B cell (primary cell): Measurements from ENCODE around the gene ZNF141. TPM values are rescaled to one million over a fixed set of nuclear protein-coding genes. Genes with fewer than 3 reads are reported as not detected.

Source experiments
- ATAC-seq: fragments of 200-7000 bp; cut with Tn5 transposase; one replicate; pipeline ENCODE4 v1.10.0; 2021; ENCODE audit warnings: low read depth, mild to moderate bottlenecking, moderate number of reproducible peaks, moderate library complexity
- CTCF ChIA-PET: fragments of 350-600 bp; sonication (Branson Sonifier 250); formaldehyde crosslinking; loops from one replicate; lab custom pipeline; 2021; ENCODE audit warnings: antibody characterized with exemption, inconsistent platforms; lab: Charles Lee
- POLR2A ChIA-PET: fragments of 350-600 bp; sonication (Branson Sonifier 250); formaldehyde crosslinking; loops from one replicate; lab custom pipeline; 2021; ENCODE audit warnings: antibody characterized with exemption; lab: Charles Lee
- DNase-seq: peaks from one replicate; pipeline ENCODE4 v3.0.0; 2013
- H2AFZ ChIP-seq: 2 replicates; pipeline ENCODE4 v1.6.1; 2012; ENCODE audit warnings: mild to moderate bottlenecking, low read depth, low read length; ENCODE audit not compliant: insufficient read depth, poor library complexity, severe bottlenecking
- H3K27ac ChIP-seq, 2 donors: 1 replicate in 1 of 2; 2 replicates in 1 of 2; pipeline ENCODE4 v1.5.1; 2012 to 2013; ENCODE audit warnings: low read length in 2 of 2, mild to moderate bottlenecking in 2 of 2, moderate library complexity in 1 of 2
- H3K27me3 ChIP-seq, 4 experiments: fragments of 200-600 bp in 1 of 4; sonication (generic) in 1 of 4; replicated peaks in 1 of 4; 1 replicate in 2 of 4; 2 replicates in 2 of 4; pipeline versions ENCODE4 v1.6.1 to v1.7.0; 2013 to 2016; ENCODE audit warnings: low read length in 3 of 4, mild to moderate bottlenecking in 2 of 4, mixed read lengths in 1 of 4, moderate library complexity in 1 of 4; ENCODE audit not compliant: insufficient read depth in 4 of 4, control insufficient read depth in 3 of 4; ENCODE audit errors: control extremely low read depth in 1 of 4
- H3K36me3 ChIP-seq, 2 experiments: replicated peaks in 1 of 2; 1 replicate in 1 of 2; 2 replicates in 1 of 2; pipeline versions ENCODE4 v1.6.1 to v1.7.1; 2013; ENCODE audit warnings: low read length in 1 of 2; ENCODE audit not compliant: insufficient read depth in 2 of 2, control insufficient read depth in 1 of 2; ENCODE audit errors: control extremely low read depth in 1 of 2, extremely low read depth in 1 of 2
- H3K4me1 ChIP-seq, 2 donors: fragments of 200-600 bp in 1 of 2; sonication (generic) in 1 of 2; 1 replicate in 1 of 2; 2 replicates in 1 of 2; pipeline versions ENCODE4 v1.5.1 to v1.6.1; 2013 to 2017; ENCODE audit warnings: low read length in 2 of 2; ENCODE audit not compliant: control insufficient read depth in 2 of 2, insufficient read depth in 2 of 2
- H3K4me2 ChIP-seq: replicated peaks from 2 replicates; pipeline ENCODE3; 2012; ENCODE audit warnings: mild to moderate bottlenecking, low read depth, low read length; ENCODE audit not compliant: poor library complexity, severe bottlenecking
- H3K4me3 ChIP-seq, 5 experiments: fragments of 200-600 bp in 1 of 5; sonication (generic) in 1 of 5; 1 replicate in 3 of 5; 2 replicates in 2 of 5; pipeline versions ENCODE4 v1.5.1 to v1.7.0; 2011 to 2016; ENCODE audit warnings: low read length in 4 of 5, mild to moderate bottlenecking in 4 of 5, low read depth in 2 of 5, control low read depth in 1 of 5, moderate library complexity in 1 of 5; ENCODE audit not compliant: insufficient read depth in 1 of 5; ENCODE audit errors: control extremely low read depth in 1 of 5, extremely low read depth in 1 of 5
- H3K79me2 ChIP-seq: fragments of 200-600 bp; sonication (generic); one replicate; pipeline ENCODE4 v1.6.0; 2016; ENCODE audit warnings: low read length; ENCODE audit not compliant: control insufficient read depth, insufficient read depth
- H3K9ac ChIP-seq: fragments of 200-600 bp; sonication (generic); 2 replicates; pipeline ENCODE4 v1.6.1; 2017; ENCODE audit warnings: mild to moderate bottlenecking, low read length, moderate library complexity
- H3K9me3 ChIP-seq, 3 donors: one replicate each; pipeline versions ENCODE4 v1.6.1 to v1.7.1; 2013; ENCODE audit warnings: low read length in 2 of 3; ENCODE audit not compliant: control insufficient read depth in 2 of 3, insufficient read depth in 1 of 3; ENCODE audit errors: control extremely low read depth in 1 of 3
- H4K20me1 ChIP-seq: 2 replicates; pipeline ENCODE4 v1.6.0; 2012; ENCODE audit warnings: mild to moderate bottlenecking, low read length; ENCODE audit not compliant: insufficient read depth, control insufficient read depth, poor library complexity, severe bottlenecking
- H3K27ac Mint-ChIP-seq: one replicate; pipeline ENCODE4 v1.8.0; 2021; ENCODE audit warnings: mixed read lengths
- H3K27me3 Mint-ChIP-seq: one replicate; pipeline ENCODE4 v1.8.0; 2021; ENCODE audit warnings: mixed read lengths
- H3K4me1 Mint-ChIP-seq: one replicate; pipeline ENCODE4 v1.8.0; 2021; ENCODE audit warnings: mixed read lengths
- H3K4me3 Mint-ChIP-seq: one replicate; pipeline ENCODE4 v1.8.0; 2021; ENCODE audit warnings: mixed read lengths
- H3K9me3 Mint-ChIP-seq: one replicate; pipeline ENCODE4 v1.8.0; 2022; ENCODE audit warnings: mixed read lengths; ENCODE audit not compliant: insufficient read depth
- EZH2 ChIP-seq: IDR thresholded peaks from 2 replicates; pipeline ENCODE4 v1.6.1; 2012; ENCODE audit warnings: borderline replicate concordance, low read depth, mild to moderate bottlenecking, moderate library complexity, low read length; ENCODE audit not compliant: insufficient read depth, poor library complexity, severe bottlenecking
- WGBS: methylation state at CpG from one replicate; pipeline ENCODE4 v1.1.5; 2013; ENCODE audit warnings: missing lambda C conversion rate; ENCODE audit not compliant: insufficient coverage; 5-methylcytosine and 5-hydroxymethylcytosine counted together
- intact Hi-C: fragments of 100-400 bp; cut with micrococcal nuclease; formaldehyde crosslinking; loops from one replicate; pipeline ENCODE4 v1.10.0; 2022
- polyA plus RNA-seq: library from polyadenylated mRNA; depleted of rRNA; stranded (reverse); fragments of >200 nt; gene quantifications from 2 replicates; pipeline ENCODE4 v1.2.3, GENCODE V29; 2012
- total RNA-seq, 2 donors: library from RNA; stranded (reverse); fragments of 120-200 nt in 1 of 2; gene quantifications; 1 replicate in 1 of 2; 2 replicates in 1 of 2; pipeline versions ENCODE4 v1.2.3 to v1.2.4, GENCODE V29; 2013 to 2022
- TF ChIP-seq, protein P1 (sequence below): fragments of 200-600 bp; IDR thresholded peaks from one replicate; pipeline ENCODE4 v1.8.0; 2022; ENCODE audit warnings: antibody characterized with exemption, mild to moderate bottlenecking

ZNF141 gene
- total and polyA plus RNA-seq, 2 donors (not counting 1 experiment from before 2014, with no cell fraction given) = 8.0 to 68.1 TPM

DNA sequence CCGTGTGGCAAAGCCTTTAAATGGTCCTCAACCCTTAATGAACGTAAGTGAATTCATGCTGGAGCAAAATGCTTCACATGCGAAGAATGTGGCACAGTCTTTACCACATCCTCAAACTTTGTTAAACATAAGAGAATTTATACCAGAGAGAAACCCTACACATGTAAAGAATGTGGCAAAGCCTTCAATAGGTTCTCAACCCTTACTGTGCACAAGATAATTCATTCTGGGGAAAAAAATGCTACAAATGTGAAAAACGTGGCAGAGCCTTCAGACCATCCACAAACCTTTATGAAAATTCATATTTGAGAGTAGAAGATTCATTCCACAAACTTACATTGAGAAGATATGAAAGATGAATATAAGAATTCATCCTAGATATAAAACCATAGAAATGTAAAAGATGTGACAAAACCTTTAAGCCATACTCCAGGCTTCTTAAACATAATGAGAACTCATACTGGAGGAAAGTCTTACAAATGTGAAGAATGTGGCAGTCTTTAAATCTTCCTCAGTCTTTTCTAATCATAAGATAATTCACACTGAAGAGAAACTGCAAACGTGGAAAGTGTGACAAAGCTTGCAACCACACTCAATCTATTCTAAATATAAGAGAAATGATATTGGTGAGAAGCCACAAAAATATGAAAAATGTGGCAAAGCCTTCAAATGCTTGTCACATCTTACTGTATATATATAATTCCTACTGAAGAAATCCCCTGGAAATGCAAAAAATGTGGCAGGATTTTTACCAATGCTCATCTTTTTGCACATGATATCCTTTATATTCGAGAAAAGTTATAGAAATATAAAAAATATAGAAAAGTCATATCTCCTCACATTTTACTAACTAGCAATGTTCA, 36.9 kb downstream of the ZNF141 start:
- Histone ChIP-seq H2AFZ (no peak overlapping the region), H3K9me3 (peaks cover 38 to 80% (median 45%) of the 10 kb centered on the region in 3 donors), H3K9ac (no peak overlapping the region), H3K4me1 (no peaks in the 10 kb centered on the region), H3K27ac (no peak overlapping the region), H3K4me2 (no peak overlapping the region), H4K20me1 (no peaks in the 10 kb centered on the region), H3K36me3 (peaks cover 12 to 22% of the 10 kb centered on the region in 2 experiments), H3K4me3 (peak overlapping the region in 1 of 5 experiments; percentile 5), H3K27me3 (no peaks in the 10 kb centered on the region), H3K79me2 (peaks cover 11% of the 10 kb centered on the region)
- no peaks in the 10 kb centered on the region for H3K4me1 Mint-ChIP-seq
- ChIA-PET POLR2A (no interaction called here), CTCF (no interaction called here)
- DNase-seq (no peak), ATAC-seq (no peak)
- no peak overlapping the region for H3K4me3 Mint-ChIP-seq
- H3K27me3 Mint-ChIP-seq = no peaks in the 10 kb centered on the region
- peaks cover 20% of the 10 kb centered on the region for H3K9me3 Mint-ChIP-seq
- intact Hi-C loops = loop anchor here (10.0 kb wide), 1 partner anchor 70 kb away; no protein-coding TSS in a partner anchor
- WGBS = no CpG with 5 or more reads among the region's 6 CpGs
- H3K27ac Mint-ChIP-seq = no peak overlapping the region
- TF ChIP-seq, protein P1, sequence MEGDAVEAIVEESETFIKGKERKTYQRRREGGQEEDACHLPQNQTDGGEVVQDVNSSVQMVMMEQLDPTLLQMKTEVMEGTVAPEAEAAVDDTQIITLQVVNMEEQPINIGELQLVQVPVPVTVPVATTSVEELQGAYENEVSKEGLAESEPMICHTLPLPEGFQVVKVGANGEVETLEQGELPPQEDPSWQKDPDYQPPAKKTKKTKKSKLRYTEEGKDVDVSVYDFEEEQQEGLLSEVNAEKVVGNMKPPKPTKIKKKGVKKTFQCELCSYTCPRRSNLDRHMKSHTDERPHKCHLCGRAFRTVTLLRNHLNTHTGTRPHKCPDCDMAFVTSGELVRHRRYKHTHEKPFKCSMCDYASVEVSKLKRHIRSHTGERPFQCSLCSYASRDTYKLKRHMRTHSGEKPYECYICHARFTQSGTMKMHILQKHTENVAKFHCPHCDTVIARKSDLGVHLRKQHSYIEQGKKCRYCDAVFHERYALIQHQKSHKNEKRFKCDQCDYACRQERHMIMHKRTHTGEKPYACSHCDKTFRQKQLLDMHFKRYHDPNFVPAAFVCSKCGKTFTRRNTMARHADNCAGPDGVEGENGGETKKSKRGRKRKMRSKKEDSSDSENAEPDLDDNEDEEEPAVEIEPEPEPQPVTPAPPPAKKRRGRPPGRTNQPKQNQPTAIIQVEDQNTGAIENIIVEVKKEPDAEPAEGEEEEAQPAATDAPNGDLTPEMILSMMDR = no peak
- TF ChIP-seq EZH2 = no peak
